DMS 273 (cell line): ENCODE measurements around the gene ZNF593.

Experiments used
- DNase-seq: peaks from one replicate; lab custom pipeline; 2025; ENCODE audit not compliant: unreplicated experiment; lab: John Stamatoyannopoulos, UW

ZNF593 gene

GRCh38 chr1:26168410-26169197 is 1.1 kb upstream of the ZNF593 start, which contains the start of gene C1orf232:
Gene C1orf232 (minus strand): TSS chr1:26168963. CDS start chr1:26168499, 464 bp downstream.
- DNase-seq: peak; percentile 87

GRCh38 chr1:26169198-26169554 is 532 bp upstream of the ZNF593 start:
- no peak for DNase-seq

GRCh38 chr1:26170472-26170821 is 739 bp downstream of the ZNF593 start:
- DNase-seq: no peak

GRCh38 chr1:26171084-26172072 is 1.7 kb downstream of the ZNF593 start, which contains the start of gene ZNF593OS:
Gene ZNF593OS (minus strand): TSS chr1:26171832. CDS start chr1:26171661, 171 bp downstream.
- DNase-seq: peak; percentile 26

GRCh38 chr1:26175346-26175745 is 5.6 kb downstream of the ZNF593 start:
- no peak for DNase-seq

- no peak for DNase-seq
These were observed 7.5 kb downstream of the ZNF593 start, which contains the start of gene CNKSR1 for GRCh38 chr1:26177182-26177684. Gene CNKSR1 (plus strand): TSS chr1:26177491. CDS start chr1:26177548, 57 bp downstream.

- DNase-seq: no peak
These were observed 10.3 kb downstream of the ZNF593 start for GRCh38 chr1:26180010-26180506.

- no peak for DNase-seq
These were observed 12.1 kb downstream of the ZNF593 start for GRCh38 chr1:26181586-26182382.

GRCh38 chr1:26182383-26182696 is 12.6 kb downstream of the ZNF593 start:
- DNase-seq: no peak

GRCh38 chr1:26184086-26184485 is 14.4 kb downstream of the ZNF593 start:
- DNase-seq: no peak

- no peak for DNase-seq
These were observed 15.2 kb downstream of the ZNF593 start for GRCh38 chr1:26184883-26185282.

GRCh38 chr1:26187882-26188281 is 18.2 kb downstream of the ZNF593 start:
- no peak for DNase-seq

GRCh38 chr1:26188477-26188876 is 18.8 kb downstream of the ZNF593 start:
- no peak for DNase-seq

- DNase-seq: no peak
These were observed 19.6 kb downstream of the ZNF593 start for GRCh38 chr1:26189331-26189730.

GRCh38 chr1:26189751-26190275 is 20.1 kb downstream of the ZNF593 start:
- DNase-seq: peak; percentile 26

- peak; percentile 73 for DNase-seq
These were observed 20.8 kb downstream of the ZNF593 start, which contains the start of gene CATSPER4 for GRCh38 chr1:26190373-26190987. Gene CATSPER4 (plus strand): TSS chr1:26190602. CDS start chr1:26190628, 26 bp downstream.

- DNase-seq: no peak
These were observed 22.0 kb downstream of the ZNF593 start for GRCh38 chr1:26191739-26192138.

GRCh38 chr1:26195805-26196204 is 26.1 kb downstream of the ZNF593 start:
- no peak for DNase-seq

GRCh38 chr1:26197301-26197700 is 27.6 kb downstream of the ZNF593 start:
- no peak for DNase-seq

GRCh38 chr1:26197813-26198212 is 28.1 kb downstream of the ZNF593 start:
- DNase-seq: no peak
